ENCODE results near the gene PHF11. TPM values are rescaled to one million over a fixed set of nuclear protein-coding genes. Genes with fewer than 3 reads are reported as not detected.

Gene PHF11
- total and polyA plus RNA-seq, 2 of the 8 experiments (the other 6 are each of a cell fraction or from before 2014, with no cell fraction given) = 6.1 to 8.1 TPM

DNA sequence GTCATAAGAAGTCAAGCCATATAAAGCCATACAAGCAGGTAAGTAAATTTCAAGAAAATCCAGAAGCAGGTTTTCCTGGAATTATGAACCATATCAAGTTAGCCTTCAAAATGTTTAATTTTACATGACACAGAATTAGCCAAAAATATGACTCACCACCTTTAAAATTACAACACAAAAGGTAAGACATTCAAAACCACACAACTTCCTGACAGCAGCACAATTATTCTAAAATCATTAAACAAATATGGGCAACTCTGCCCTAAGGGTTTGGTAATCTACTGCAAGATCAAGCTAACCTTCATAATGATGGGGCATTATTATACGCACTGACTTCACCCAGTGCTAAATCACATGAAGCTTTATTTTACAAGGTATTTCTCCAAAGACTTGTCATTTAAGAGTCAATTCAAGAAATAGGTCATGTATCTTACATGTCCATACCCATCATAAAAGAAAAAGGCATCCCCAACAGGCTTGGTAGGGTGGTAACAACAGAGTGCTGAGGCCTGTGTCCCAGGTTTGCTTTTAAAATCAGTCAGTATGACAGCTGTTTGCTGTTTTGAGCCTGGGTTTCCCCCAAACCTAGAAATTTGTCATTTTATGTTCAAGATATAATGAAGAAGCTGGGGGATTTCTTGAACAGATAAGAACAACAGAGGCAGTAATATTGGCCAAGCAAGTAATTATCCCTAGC lies 74.4 kb downstream of the PHF11 start:
- H3K27ac ChIP-seq (ENCODE audit: low read depth, low read length) = no peak overlapping the region
- POLR2A ChIA-PET (ENCODE audit: partially characterized antibody) = interaction anchor here (0.9 to 1.1 kb wide), 2 partner anchors 26 to 58 kb away, joined by 3 to 4 read pairs; partner anchors contain the start of gene ARL11
- no peak overlapping the region for H3K4me3 ChIP-seq (ENCODE audit: extremely low read depth in 1 of 4, insufficient read depth in 2 of 4, low read depth in 3 of 4, low read length in 4 of 4)
- DNase-seq (ENCODE audit: low read depth in 1 of 2, low spot score in 2 of 2) (no peak), FAIRE-seq (no peak)
- CTCF ChIA-PET (ENCODE audit: partially characterized antibody) = interaction anchor here (1.1 to 1.8 kb wide), 4 partner anchors 10 to 269 kb away, joined by 3 to 7 read pairs (median 4); no protein-coding TSS in a partner anchor
- H3K79me2 ChIP-seq (ENCODE audit: control insufficient read depth in 1 of 2, insufficient read depth in 2 of 2, low read length in 2 of 2) = no peaks in the 10 kb centered on the region; a peak in 2 of 4 replicates
- H3K9ac ChIP-seq (replicated peaks in 1 of 4; ENCODE audit: extremely low read depth in 1 of 4, low read depth in 3 of 4, low read length in 3 of 4) = no peak overlapping the region
- peaks cover 0 to 15% (median 2%) of the 10 kb centered on the region in 4 experiments; a peak in 4 of 8 replicates for H3K36me3 ChIP-seq (ENCODE audit: control insufficient read depth in 2 of 4, insufficient read depth in 4 of 4, low read length in 3 of 4)
- no peak overlapping the region for H4K8ac ChIP-seq (ENCODE audit: extremely low read depth, insufficient read depth, low read length)
- no peak overlapping the region for H2BK5ac ChIP-seq (ENCODE audit: low read depth, low read length)
- no peak overlapping the region for H2BK15ac ChIP-seq (ENCODE audit: low read length)
- H2BK20ac ChIP-seq (ENCODE audit: low read length) = no peak overlapping the region
- peaks cover 0 to 2% of the 10 kb centered on the region in 2 experiments; a peak in 1 of 4 replicates for H3K9me3 ChIP-seq (ENCODE audit: insufficient read depth in 2 of 2, low read depth in 1 of 2, low read length in 1 of 2)
- no peaks in the 10 kb centered on the region for H3K23me2 ChIP-seq (ENCODE audit: low read depth, low read length)
- no peak overlapping the region for H4K5ac ChIP-seq (ENCODE audit: insufficient read length, low read depth, low read length)
- H3K4ac ChIP-seq (replicated peaks; ENCODE audit: insufficient read length, low read depth, low read length) = no peak overlapping the region
- H4K91ac ChIP-seq (replicated peaks; ENCODE audit: insufficient read length, low read length) = no peak overlapping the region
- H4K20me1 ChIP-seq (replicated peaks in 1 of 2; ENCODE audit: control insufficient read depth in 1 of 2, insufficient read depth in 2 of 2, low read length in 2 of 2) = peaks cover 1 to 3% of the 10 kb centered on the region in 2 experiments
- H2BK12ac ChIP-seq (ENCODE audit: low read depth, low read length) = no peak overlapping the region
- H3K4me2 ChIP-seq (ENCODE audit: insufficient read depth in 1 of 2, low read depth in 2 of 2, low read length in 2 of 2) = no peak overlapping the region
- no peak overlapping the region for H3K18ac ChIP-seq (ENCODE audit: extremely low read depth, low read length)
- no peak overlapping the region for H2AK5ac ChIP-seq (ENCODE audit: low read depth, low read length)
- no peaks in the 10 kb centered on the region for H3K27me3 ChIP-seq (replicated peaks in 1 of 4; ENCODE audit: control insufficient read depth in 3 of 4, extremely low read depth in 1 of 4, insufficient read depth in 3 of 4, low read length in 3 of 4)
- H3K14ac ChIP-seq (ENCODE audit: insufficient read length) = no peak overlapping the region
- no peak overlapping the region for H3K23ac ChIP-seq (ENCODE audit: insufficient read length)
- H2AFZ ChIP-seq (ENCODE audit: low read length) = no peak overlapping the region
- no peak overlapping the region for H2BK120ac ChIP-seq (replicated peaks; ENCODE audit: low read depth, low read length)
- H3K56ac ChIP-seq (replicated peaks; ENCODE audit: insufficient read length, low read depth, low read length) = no peak overlapping the region
- no peaks in the 10 kb centered on the region; the same call in 1 of the 2 replicates for H3K79me1 ChIP-seq (ENCODE audit: low read depth, low read length)
- 89% methylated on average over 1 of the region's 1 CpG; no CpG with 5 or more reads in 1 of the 2 experiments for WGBS, 2 experiments (ENCODE audit: extremely low coverage in 1 of 2, insufficient coverage in 1 of 2, insufficient read length in 1 of 2, insufficient replicate concordance in 2 of 2, low coverage in 1 of 2, low lambda C conversion rate in 2 of 2, missing lambda C conversion rate in 1 of 2)
- H3K4me1 ChIP-seq (replicated peaks in 1 of 4; ENCODE audit: control insufficient read depth in 3 of 4, insufficient read depth in 4 of 4, low read length in 3 of 4) = no peaks in the 10 kb centered on the region
- TF ChIP-seq JUN (IDR thresholded peaks at IDR 0.05; ENCODE audit: low read depth, low read length) = no peak
- no peak for TF ChIP-seq SP4 (IDR thresholded peaks at IDR 0.05; ENCODE audit: low read length)
- TF ChIP-seq BCL11A (IDR thresholded peaks at IDR 0.05; ENCODE audit: low read depth in 2 of 2, low read length in 2 of 2) = no peak
- no peak for TF ChIP-seq RAD21 (IDR thresholded peaks at IDR 0.05 in 1 of 2, conservative IDR thresholded peaks at IDR 0.05 in 1 of 2; ENCODE audit: low read depth in 2 of 2, low read length in 2 of 2)
- TF ChIP-seq YY1 (IDR thresholded peaks at IDR 0.05; ENCODE audit: low read depth, low read length) = no peak
- no peak for TF ChIP-seq HDAC2 (IDR thresholded peaks at IDR 0.05; ENCODE audit: borderline replicate concordance in 1 of 2, low read depth in 2 of 2, low read length in 2 of 2)
- no peak for TF ChIP-seq SRF (IDR thresholded peaks at IDR 0.05; ENCODE audit: low read depth, low read length)
- no peak for TF ChIP-seq HDAC6 (IDR thresholded peaks at IDR 0.05; ENCODE audit: low read depth, low read length)
- TF ChIP-seq TCF12 (IDR thresholded peaks at IDR 0.05; ENCODE audit: low read depth, low read length) = no peak
- no peak for TF ChIP-seq CBX8 (IDR thresholded peaks at IDR 0.05; ENCODE audit: borderline replicate concordance, low read depth, low read length)
- no peak for TF ChIP-seq RNF2 (IDR thresholded peaks at IDR 0.05; ENCODE audit: borderline replicate concordance, low read depth, low read length, missing control alignments, poor library complexity, severe bottlenecking)
- TF ChIP-seq CHD1 (IDR thresholded peaks at IDR 0.05; ENCODE audit: low read depth, low read length) = no peak
